A549 (cell line): ENCODE results near the gene SHOC2. TPM values are rescaled to one million over a fixed set of nuclear protein-coding genes. Genes with fewer than 3 reads are reported as not detected.

Experiments used
- ATAC-seq, 2 experiments: fragments of 200-7000 bp in 1 of 2; fragments of >200 bp in 1 of 2; cut with Nextera tagmentation in 1 of 2; cut with Tn5 transposase in 1 of 2; 3 replicates each; pipeline versions ENCODE4 v1.8.0 to v1.9.1; 2018 to 2020; ENCODE audit warnings: mild to moderate bottlenecking in 1 of 2, moderate library complexity in 1 of 2
- CTCF ChIA-PET: fragments of 300-600 bp; sonication (Branson Sonifier 250); formaldehyde crosslinking; extraction: SDS; loops from one replicate; lab custom pipeline; 2021; ENCODE audit warnings: antibody characterized with exemption, inconsistent platforms; lab: Yijun Ruan, JAX
- POLR2A ChIA-PET: fragments of 350-600 bp; formaldehyde crosslinking; extraction: SDS; loops from one replicate; lab custom pipeline; 2021; ENCODE audit warnings: antibody characterized with exemption, inconsistent platforms; lab: Yijun Ruan, JAX
- DNase-seq, 2 experiments: peaks; one replicate each; pipeline versions ENCODE4 v3.0.0 to v3.0.0-alpha.2; 2011 to 2016; ENCODE audit warnings: low read depth in 1 of 2, low spot score in 1 of 2
- FAIRE-seq: peaks from 2 replicates; lab custom pipeline; 2011; peaks lifted over from hg19 to GRCh38; lab: Jason Lieb, UNC
- H3K27ac ChIP-seq, 2 experiments: fragments of >200 bp; sonication (Bioruptor Twin); formaldehyde crosslinking; 3 replicates each; pipeline ENCODE4 v1.5.1; 2016 to 2017
- H3K4me1 ChIP-seq: fragments of >200 bp; sonication (Bioruptor Twin); formaldehyde crosslinking; 3 replicates; pipeline ENCODE4 v1.6.1; 2016
- H3K4me2 ChIP-seq: fragments of >200 bp; sonication (Bioruptor Twin); formaldehyde crosslinking; 3 replicates; pipeline ENCODE4 v1.6.1; 2016
- H3K4me3 ChIP-seq: fragments of >200 bp; sonication (Bioruptor Twin); formaldehyde crosslinking; 3 replicates; pipeline ENCODE4 v1.5.1; 2016
- H3K9me3 ChIP-seq: fragments of >200 bp; sonication (Bioruptor Twin); formaldehyde crosslinking; 3 replicates; pipeline ENCODE4 v1.6.1; 2016
- CBX8 ChIP-seq: fragments of 200-600 bp; sonication (generic); IDR thresholded peaks from 2 replicates; pipeline ENCODE4 v1.6.1; 2016
- E2F6 ChIP-seq: IDR thresholded peaks from 2 replicates; pipeline ENCODE4 v1.6.1; 2012; ENCODE audit warnings: low read depth, borderline replicate concordance
- EHMT2 ChIP-seq: fragments of 200-600 bp; sonication (generic); IDR thresholded peaks from 2 replicates; pipeline ENCODE4 v1.6.1; 2016; ENCODE audit warnings: antibody characterized with exemption, low read depth, mild to moderate bottlenecking, moderate library complexity
- ELK1 ChIP-seq: fragments of 150-350 bp; IDR thresholded peaks from 2 replicates; pipeline ENCODE4 v1.6.1; 2014; ENCODE audit warnings: low read depth, mild to moderate bottlenecking, low read length
- ESRRA ChIP-seq: fragments of 150-350 bp; IDR thresholded peaks from 2 replicates; pipeline ENCODE4 v1.6.1; 2014; ENCODE audit warnings: mild to moderate bottlenecking, low read length, borderline replicate concordance
- GATA3 ChIP-seq: IDR thresholded peaks from 2 replicates; pipeline ENCODE4 v1.6.1; 2012; ENCODE audit warnings: borderline replicate concordance
- HDAC2 ChIP-seq: fragments of 200-600 bp; sonication (generic); IDR thresholded peaks from 2 replicates; pipeline ENCODE4 v1.6.1; 2016
- HOXA7 ChIP-seq: fragments of 250-450 bp; sonication (Bioruptor Pico); IDR thresholded peaks from 2 replicates; pipeline ENCODE4 v1.5.0; 2020; ENCODE audit warnings: mild to moderate bottlenecking, moderate library complexity
- MAX ChIP-seq: IDR thresholded peaks from 2 replicates; pipeline ENCODE4 v1.6.1; 2012
- MAZ ChIP-seq: fragments of 150-350 bp; IDR thresholded peaks from 2 replicates; pipeline ENCODE4 v1.6.1; 2014; ENCODE audit warnings: antibody characterized with exemption, low read depth, low read length, borderline replicate concordance
- MYC ChIP-seq: IDR thresholded peaks from 2 replicates; pipeline ENCODE4 v1.6.1; 2012; ENCODE audit warnings: mild to moderate bottlenecking, inconsistent platforms, low read length, improper control_type of control experiment, borderline replicate concordance
- NFE2L2 ChIP-seq: fragments of 150-350 bp; conservative IDR thresholded peaks from 2 replicates; pipeline ENCODE4 v1.6.1; 2014; ENCODE audit warnings: low read length
- NR3C1 ChIP-seq: fragments of >200 bp; sonication (Bioruptor Twin); formaldehyde crosslinking; IDR thresholded peaks from 3 replicates; pipeline ENCODE4 v1.6.1; 2017
- PBX3 ChIP-seq: IDR thresholded peaks from 2 replicates; pipeline ENCODE4 v1.6.1; 2012
- PHF8 ChIP-seq: fragments of 200-600 bp; sonication (generic); IDR thresholded peaks from 2 replicates; pipeline ENCODE4 v1.6.1; 2016; ENCODE audit warnings: low read depth, mild to moderate bottlenecking, antibody characterized with exemption, moderate library complexity, borderline replicate concordance
- RARB ChIP-seq: fragments of 250-450 bp; sonication (Bioruptor Pico); IDR thresholded peaks from 2 replicates; pipeline ENCODE4 v1.8.0; 2021; ENCODE audit warnings: mild to moderate bottlenecking, moderate library complexity
- REST ChIP-seq: fragments of 200-600 bp; sonication (generic); IDR thresholded peaks from 2 replicates; pipeline ENCODE4 v1.6.1; 2016; ENCODE audit warnings: antibody characterized with exemption, mild to moderate bottlenecking, moderate library complexity
- RNF2 ChIP-seq: fragments of 200-600 bp; sonication (generic); IDR thresholded peaks from 2 replicates; pipeline ENCODE4 v1.6.1; 2016; ENCODE audit warnings: low read depth, mild to moderate bottlenecking, antibody characterized with exemption, moderate library complexity, borderline replicate concordance
- SMC3 ChIP-seq: fragments of >200 bp; sonication (Bioruptor Twin); formaldehyde crosslinking; IDR thresholded peaks from 3 replicates; pipeline ENCODE4 v1.6.1; 2018; ENCODE audit warnings: inconsistent platforms
- TFCP2L1 ChIP-seq: fragments of 250-450 bp; sonication (Bioruptor Pico); IDR thresholded peaks from 2 replicates; pipeline ENCODE4 v1.5.0; 2021; ENCODE audit warnings: mild to moderate bottlenecking
- TP53 ChIP-seq: fragments of 250-450 bp; sonication (Bioruptor Pico); IDR thresholded peaks from 2 replicates; pipeline ENCODE4 v1.5.0; 2021; ENCODE audit warnings: mild to moderate bottlenecking, moderate library complexity
- ZC3H11A ChIP-seq: fragments of 450-650 bp; IDR thresholded peaks from 2 replicates; pipeline ENCODE4 v1.6.1; 2014; ENCODE audit warnings: antibody characterized with exemption, mild to moderate bottlenecking
- WGBS: methylation state at CpG from one replicate; pipeline ENCODE4 v1.1.6; 2017; ENCODE audit errors: missing lambda C conversion rate; 5-methylcytosine and 5-hydroxymethylcytosine counted together
- polyA plus RNA-seq, 4 experiments: library from polyadenylated mRNA; depleted of rRNA in 3 of 4; stranded (reverse); fragments of >200 nt; fragmentation: RNase III in 1 of 4; extraction: RNeasy Plus Mini Kit Qiagen cat#74134 plus additional on column Dnase treatment in 1 of 4; gene quantifications; 2 replicates in 3 of 4; 3 replicates in 1 of 4; pipeline ENCODE4 v1.2.3, GENCODE V29; 2011 to 2017

SHOC2 gene
- polyA plus RNA-seq, 2 of the 4 experiments (the other 2 are of a cell fraction), result 20.5 to 32.1 TPM

GRCh38 chr10:110967009-110967630 is 47.7 kb downstream of the SHOC2 start:
- Histone ChIP-seq H3K4me2 (no peak overlapping the region), H3K4me1 (peaks cover 4% of the 10 kb centered on the region; the same call in 2 of the 3 replicates), H3K9me3 (no peaks in the 10 kb centered on the region), H3K27ac (no peak overlapping the region), H3K4me3 (no peak overlapping the region)
- WGBS, result 72% methylated on average over 3 of the region's 3 CpGs
- ATAC-seq (no peak), DNase-seq (no peak), FAIRE-seq (no peak)
- CTCF ChIA-PET, result no interaction called here
- TF ChIP-seq ELK1, result no peak
- no peak for TF ChIP-seq PBX3
- no peak for TF ChIP-seq ZC3H11A
- TF ChIP-seq E2F6, result no peak
- TF ChIP-seq RARB (CRISPR knock-in tag), result no peak
- TF ChIP-seq PHF8, result no peak
- no peak for TF ChIP-seq MAX
- no peak for TF ChIP-seq CBX8
- no peak for TF ChIP-seq MYC
- TF ChIP-seq GATA3, result no peak
- TF ChIP-seq EHMT2, result no peak
- TF ChIP-seq RNF2, result no peak
- POLR2A ChIA-PET, result no interaction called here

- no peak for FAIRE-seq
- 0% methylated on average over 1 of the region's 1 CpG for WGBS
- TF ChIP-seq ESRRA, result no peak
- TF ChIP-seq SMC3, result no peak
- no peak for TF ChIP-seq HOXA7 (CRISPR knock-in tag)
- TF ChIP-seq PHF8, result no peak
- TF ChIP-seq NR3C1, result no peak
- no peak for TF ChIP-seq REST
- TF ChIP-seq MAZ, result no peak
- TF ChIP-seq ZC3H11A, result no peak
- TF ChIP-seq NFE2L2, result no peak
- no peak for TF ChIP-seq TFCP2L1
- TF ChIP-seq HDAC2, result no peak
- no peak for TF ChIP-seq EHMT2
- no peak for TF ChIP-seq TP53 (CRISPR knock-in tag)
- no peak for DNase-seq
- H3K4me3 ChIP-seq, result no peak overlapping the region
- H3K27ac ChIP-seq, result no peak overlapping the region
- POLR2A ChIA-PET, result no interaction called here
- peaks cover 9% of the 10 kb centered on the region; the same call in 2 of the 3 replicates for H3K4me1 ChIP-seq
- no peaks in the 10 kb centered on the region for H3K9me3 ChIP-seq
- CTCF ChIA-PET, result interaction anchor here (0.7 kb wide), 1 partner anchor 40 kb away, joined by 3 read pairs; no protein-coding TSS in a partner anchor
- H3K4me2 ChIP-seq, result no peak overlapping the region
- no peak for ATAC-seq
These were observed 48.2 kb downstream of the SHOC2 start for GRCh38 chr10:110967645-110968044.
